ENCODE data around the gene PMAIP1. TPM values are rescaled to one million over a fixed set of nuclear protein-coding genes. Genes with fewer than 3 reads are reported as not detected.

Gene PMAIP1
- total and polyA plus RNA-seq, 10 donors = 2.7 to 10.1 (median 6.3) TPM

DNA sequence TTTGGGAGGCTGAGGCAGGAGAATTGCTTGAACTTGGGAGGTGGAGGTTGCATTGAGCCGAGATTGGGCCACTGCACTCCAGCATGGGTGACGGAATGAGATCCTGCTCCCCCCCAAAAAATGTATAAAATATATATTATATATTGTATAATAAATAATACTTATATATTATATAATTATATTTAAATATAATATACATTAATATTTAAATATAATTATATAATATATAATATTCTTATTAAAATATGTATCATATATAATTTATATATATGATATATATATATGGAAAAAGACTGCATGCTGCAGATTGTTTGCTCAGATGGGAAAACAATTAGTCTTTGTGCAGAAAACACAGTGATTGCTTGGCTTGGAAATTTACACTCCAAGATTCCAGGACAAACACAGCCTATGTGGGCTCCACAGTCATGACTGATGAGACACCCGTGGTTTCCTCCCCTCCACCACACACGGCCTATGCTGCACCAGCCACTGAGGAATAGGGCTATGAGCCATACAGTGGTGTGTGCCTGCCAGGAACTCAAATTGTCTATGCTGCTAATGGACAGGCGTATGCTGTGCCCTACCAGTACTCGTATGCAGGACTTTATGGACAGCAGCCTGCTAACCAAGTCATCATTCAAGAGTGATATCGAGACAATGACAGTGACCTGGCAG is 30.0 kb downstream of the PMAIP1 start:
- Histone ChIP-seq H3K27ac (no peak overlapping the region), H3K27me3 (replicated peaks in 1 of 7) (no peaks in the 10 kb centered on the region), H3K4me1 (no peaks in the 10 kb centered on the region), H3K4me3 (no peak overlapping the region), H3K36me3 (no peaks in the 10 kb centered on the region), H3K9me3 (no peaks in the 10 kb centered on the region)
- no peak for DNase-seq
- TF ChIP-seq POLR2A (IDR thresholded peaks at IDR 0.05) (no peak), POLR2AphosphoS5 (IDR thresholded peaks at IDR 0.05) (no peak)
- TF ChIP-seq, protein P1, sequence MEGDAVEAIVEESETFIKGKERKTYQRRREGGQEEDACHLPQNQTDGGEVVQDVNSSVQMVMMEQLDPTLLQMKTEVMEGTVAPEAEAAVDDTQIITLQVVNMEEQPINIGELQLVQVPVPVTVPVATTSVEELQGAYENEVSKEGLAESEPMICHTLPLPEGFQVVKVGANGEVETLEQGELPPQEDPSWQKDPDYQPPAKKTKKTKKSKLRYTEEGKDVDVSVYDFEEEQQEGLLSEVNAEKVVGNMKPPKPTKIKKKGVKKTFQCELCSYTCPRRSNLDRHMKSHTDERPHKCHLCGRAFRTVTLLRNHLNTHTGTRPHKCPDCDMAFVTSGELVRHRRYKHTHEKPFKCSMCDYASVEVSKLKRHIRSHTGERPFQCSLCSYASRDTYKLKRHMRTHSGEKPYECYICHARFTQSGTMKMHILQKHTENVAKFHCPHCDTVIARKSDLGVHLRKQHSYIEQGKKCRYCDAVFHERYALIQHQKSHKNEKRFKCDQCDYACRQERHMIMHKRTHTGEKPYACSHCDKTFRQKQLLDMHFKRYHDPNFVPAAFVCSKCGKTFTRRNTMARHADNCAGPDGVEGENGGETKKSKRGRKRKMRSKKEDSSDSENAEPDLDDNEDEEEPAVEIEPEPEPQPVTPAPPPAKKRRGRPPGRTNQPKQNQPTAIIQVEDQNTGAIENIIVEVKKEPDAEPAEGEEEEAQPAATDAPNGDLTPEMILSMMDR (IDR thresholded peaks at IDR 0.05 in 8 of 11, conservative IDR thresholded peaks at IDR 0.05 in 3 of 11) = no peak
- 83 to 89% (median 85%) methylated on average over 7 of the region's 7 CpGs for WGBS, 5 donors
- intact Hi-C loops (cut with DNase I; ENCODE audit: low total_unique reads) = no loop called here

DNA sequence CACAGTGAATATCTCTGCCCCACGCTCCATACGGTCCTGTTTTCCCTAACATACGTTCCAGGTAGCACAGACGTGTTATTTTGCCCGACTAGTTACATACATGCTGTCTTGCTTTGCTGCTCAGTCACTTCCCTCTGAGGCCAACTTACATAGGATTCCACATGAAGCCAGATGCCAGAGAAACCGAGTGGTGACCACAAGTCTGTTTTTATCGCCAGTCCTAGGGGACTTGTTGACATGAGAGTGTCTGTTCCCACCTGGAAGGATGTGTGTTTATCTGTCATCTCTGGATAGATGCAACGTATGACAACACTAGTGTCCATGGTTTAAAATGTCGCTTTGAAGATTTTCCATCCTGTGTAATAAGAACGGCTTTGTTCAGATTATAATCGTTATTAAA is 32.6 kb downstream of the PMAIP1 start:
- no peaks in the 10 kb centered on the region for H3K9me3 ChIP-seq
- TF ChIP-seq POLR2AphosphoS5 (IDR thresholded peaks at IDR 0.05) (no peak), POLR2A (IDR thresholded peaks at IDR 0.05) (no peak)
- TF ChIP-seq, protein P1 (IDR thresholded peaks at IDR 0.05 in 8 of 11, conservative IDR thresholded peaks at IDR 0.05 in 3 of 11) = no peak
- H3K27ac ChIP-seq = no peak overlapping the region
- no peaks in the 10 kb centered on the region for H3K4me1 ChIP-seq
- intact Hi-C loops (cut with DNase I; ENCODE audit: low total_unique reads) = no loop called here
- no peaks in the 10 kb centered on the region for H3K36me3 ChIP-seq
- no peaks in the 10 kb centered on the region for H3K27me3 ChIP-seq (replicated peaks in 1 of 7)
- DNase-seq = no peak
- no peak overlapping the region for H3K4me3 ChIP-seq
- WGBS, 5 donors = 83 to 92% (median 86%) methylated on average over 11 of the region's 11 CpGs

DNA sequence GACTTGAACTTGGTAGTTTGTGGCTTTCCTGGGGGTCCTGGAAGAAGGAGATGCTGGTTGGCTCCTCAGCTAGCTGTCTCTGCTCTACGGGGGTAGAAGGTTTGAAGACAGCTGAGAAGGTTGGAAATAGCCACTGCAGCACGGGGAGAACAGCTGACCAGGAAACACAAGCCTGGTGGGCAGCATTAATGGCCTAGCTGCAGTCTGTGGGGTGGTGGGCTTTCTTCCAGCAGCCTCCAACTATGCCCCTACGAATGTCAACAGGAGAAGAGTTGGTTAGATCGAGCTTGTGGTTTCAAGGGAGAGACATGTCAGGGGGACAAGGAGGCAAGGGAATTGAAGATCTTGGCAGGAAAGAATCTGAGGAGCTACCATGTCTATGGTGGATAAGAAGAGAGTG is 38.9 kb downstream of the PMAIP1 start:
- intact Hi-C loops (cut with DNase I; ENCODE audit: low total_unique reads) = no loop called here
- Histone ChIP-seq H3K4me3 (no peak overlapping the region), H3K27me3 (replicated peaks in 1 of 7) (no peaks in the 10 kb centered on the region), H3K4me1 (peaks cover 0 to 5% (median 0%) of the 10 kb centered on the region in 6 donors), H3K27ac (no peak overlapping the region), H3K36me3 (no peaks in the 10 kb centered on the region), H3K9me3 (no peaks in the 10 kb centered on the region)
- DNase-seq = no peak
- TF ChIP-seq POLR2AphosphoS5 (IDR thresholded peaks at IDR 0.05) = no peak
- TF ChIP-seq POLR2A (IDR thresholded peaks at IDR 0.05) = no peak
- TF ChIP-seq, protein P1 (IDR thresholded peaks at IDR 0.05 in 8 of 11, conservative IDR thresholded peaks at IDR 0.05 in 3 of 11) = no peak
- WGBS, 5 donors = 70 to 92% (median 81%) methylated on average over 4 of the region's 4 CpGs

DNA sequence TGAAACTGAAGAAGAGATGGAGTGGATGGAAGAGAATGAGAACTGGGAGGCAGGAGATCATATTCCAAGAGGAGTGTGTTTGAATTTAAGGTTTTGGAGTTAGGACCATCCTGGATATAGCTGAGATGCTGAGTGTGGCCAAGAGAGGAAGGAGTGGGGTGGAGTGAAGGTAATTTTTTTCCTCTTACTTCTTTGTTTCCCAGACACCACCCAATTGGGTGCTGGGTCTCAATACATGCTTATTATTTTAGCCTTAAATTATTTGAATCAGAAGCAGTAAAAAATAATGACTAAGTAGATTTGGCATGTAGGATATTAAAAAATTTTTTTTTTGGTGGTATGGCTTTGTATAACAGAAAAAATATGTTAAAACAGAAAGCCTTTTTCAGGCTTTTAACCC is 39.3 kb downstream of the PMAIP1 start:
- Histone ChIP-seq H3K4me1 (peaks cover 0 to 5% (median 0%) of the 10 kb centered on the region in 6 donors), H3K27ac (no peak overlapping the region), H3K27me3 (replicated peaks in 1 of 7) (no peaks in the 10 kb centered on the region), H3K36me3 (no peaks in the 10 kb centered on the region), H3K9me3 (no peaks in the 10 kb centered on the region), H3K4me3 (no peak overlapping the region)
- no peak for DNase-seq
- TF ChIP-seq POLR2AphosphoS5 (IDR thresholded peaks at IDR 0.05) (no peak), POLR2A (IDR thresholded peaks at IDR 0.05) (no peak)
- TF ChIP-seq, protein P1 (IDR thresholded peaks at IDR 0.05 in 8 of 11, conservative IDR thresholded peaks at IDR 0.05 in 3 of 11) = no peak
- intact Hi-C loops (cut with DNase I; ENCODE audit: low total_unique reads) = no loop called here

Data from spleen (tissue), 11 donors.